Tongue (tissue), 2 donors: ENCODE results near the gene TOP2A. TPM values are rescaled to one million over a fixed set of nuclear protein-coding genes. Genes with fewer than 3 reads are reported as not detected.

Experiments
- DNase-seq: peaks from one replicate; pipeline ENCODE4 v3.0.0-alpha.2; 2015
- total RNA-seq: library from RNA; depleted of rRNA; stranded (reverse); fragments of >200 nt; gene quantifications from one replicate; pipeline ENCODE4 v1.2.3, GENCODE V29; 2014

TOP2A gene
- total RNA-seq, 1 donor from 2014 or later = 55.3 TPM

GRCh38 chr17:40356990-40357881 is 60.5 kb downstream of the TOP2A start:
- peak; percentile 34 for DNase-seq

GRCh38 chr17:40355804-40356758 is 61.6 kb downstream of the TOP2A start:
- no peak for DNase-seq

- DNase-seq = peak; percentile 85
These were observed 62.4 kb downstream of the TOP2A start for GRCh38 chr17:40355123-40355803.

GRCh38 chr17:40354221-40355122 is 63.2 kb downstream of the TOP2A start:
- DNase-seq = no peak

GRCh38 chr17:40352779-40353394 is 64.8 kb downstream of the TOP2A start:
- DNase-seq = no peak

- DNase-seq = no peak
These were observed 65.4 kb downstream of the TOP2A start for GRCh38 chr17:40352237-40352778.

GRCh38 chr17:40351359-40352236 is 66.1 kb downstream of the TOP2A start:
- peak; percentile 85 for DNase-seq

- peak; percentile 92 for DNase-seq
These were observed 66.9 kb downstream of the TOP2A start for GRCh38 chr17:40350689-40351358.

GRCh38 chr17:40349895-40350688 is 67.6 kb downstream of the TOP2A start:
- peak; percentile 93 for DNase-seq

- DNase-seq = peak; percentile 31
These were observed 68.2 kb downstream of the TOP2A start for GRCh38 chr17:40349477-40349894.

GRCh38 chr17:40348562-40349476 is 68.9 kb downstream of the TOP2A start:
- DNase-seq = peak; percentile 82

GRCh38 chr17:40348136-40348504 is 69.6 kb downstream of the TOP2A start:
- no peak for DNase-seq

- no peak for DNase-seq
These were observed 70.2 kb downstream of the TOP2A start for GRCh38 chr17:40347319-40348135.

- DNase-seq = no peak
These were observed 70.9 kb downstream of the TOP2A start for GRCh38 chr17:40346765-40347158.

GRCh38 chr17:40345994-40346764 is 71.5 kb downstream of the TOP2A start:
- peak; percentile 91 for DNase-seq
